ENCODE data around the gene GATD1.
A peak's percentile ranks its signal among the peaks of the same experiment; 100 is the strongest.

Gene GATD1

GRCh38 chr11:723120-723883, 54.0 kb downstream of the GATD1 start:
- TF ChIP-seq ARNTL (CRISPR knock-in tag; IDR thresholded peaks at IDR 0.05; ENCODE audit: borderline replicate concordance, low read depth) = no peak
- no peak for TF ChIP-seq TSHZ2 (CRISPR knock-in tag; IDR thresholded peaks at IDR 0.05)
- no peak for TF ChIP-seq CREB5 (CRISPR knock-in tag; IDR thresholded peaks at IDR 0.05; ENCODE audit: low read depth)
- no peak for TF ChIP-seq ZC3H10 (CRISPR knock-in tag; IDR thresholded peaks at IDR 0.05)
- TF ChIP-seq TOX (CRISPR knock-in tag; IDR thresholded peaks at IDR 0.05; ENCODE audit: borderline replicate concordance) = no peak
- TF ChIP-seq PATZ1 (CRISPR knock-in tag; IDR thresholded peaks at IDR 0.05; ENCODE audit: borderline replicate concordance) = no peak
- TF ChIP-seq TCF4 (CRISPR knock-in tag; IDR thresholded peaks at IDR 0.05; ENCODE audit: borderline replicate concordance) = no peak
- no peak for TF ChIP-seq ISL1 (CRISPR knock-in tag; IDR thresholded peaks at IDR 0.05)
- TF ChIP-seq, protein P1, sequence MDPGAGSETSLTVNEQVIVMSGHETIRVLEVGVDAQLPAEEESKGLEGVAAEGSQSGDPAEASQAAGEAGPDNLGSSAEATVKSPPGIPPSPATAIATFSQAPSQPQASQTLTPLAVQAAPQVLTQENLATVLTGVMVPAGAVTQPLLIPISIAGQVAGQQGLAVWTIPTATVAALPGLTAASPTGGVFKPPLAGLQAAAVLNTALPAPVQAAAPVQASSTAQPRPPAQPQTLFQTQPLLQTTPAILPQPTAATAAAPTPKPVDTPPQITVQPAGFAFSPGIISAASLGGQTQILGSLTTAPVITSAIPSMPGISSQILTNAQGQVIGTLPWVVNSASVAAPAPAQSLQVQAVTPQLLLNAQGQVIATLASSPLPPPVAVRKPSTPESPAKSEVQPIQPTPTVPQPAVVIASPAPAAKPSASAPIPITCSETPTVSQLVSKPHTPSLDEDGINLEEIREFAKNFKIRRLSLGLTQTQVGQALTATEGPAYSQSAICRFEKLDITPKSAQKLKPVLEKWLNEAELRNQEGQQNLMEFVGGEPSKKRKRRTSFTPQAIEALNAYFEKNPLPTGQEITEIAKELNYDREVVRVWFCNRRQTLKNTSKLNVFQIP (CRISPR knock-in tag; IDR thresholded peaks at IDR 0.05; ENCODE audit: borderline replicate concordance, low read depth) = no peak
- TF ChIP-seq BACH2 (CRISPR knock-in tag; IDR thresholded peaks at IDR 0.05; ENCODE audit: borderline replicate concordance) = no peak
- no peak for TF ChIP-seq ZNF565 (CRISPR knock-in tag; conservative IDR thresholded peaks at IDR 0.05; ENCODE audit: low read depth)
- no peak for TF ChIP-seq CSRNP3 (CRISPR knock-in tag; IDR thresholded peaks at IDR 0.05)
- no peak for TF ChIP-seq ESRRG (CRISPR knock-in tag; IDR thresholded peaks at IDR 0.05)
- no peak for TF ChIP-seq ZFP3 (CRISPR knock-in tag; IDR thresholded peaks at IDR 0.05)
- no peak for TF ChIP-seq PPARA (CRISPR knock-in tag; IDR thresholded peaks at IDR 0.05; ENCODE audit: borderline replicate concordance)
- TF ChIP-seq RARB (CRISPR knock-in tag; IDR thresholded peaks at IDR 0.05) = no peak
- no peak for TF ChIP-seq OSR1 (CRISPR knock-in tag; IDR thresholded peaks at IDR 0.05)
- no peak for TF ChIP-seq CSDC2 (CRISPR knock-in tag; IDR thresholded peaks at IDR 0.05)
- no peak for TF ChIP-seq ZFP30 (CRISPR knock-in tag; IDR thresholded peaks at IDR 0.05)
- TF ChIP-seq SNAI2 (CRISPR knock-in tag; IDR thresholded peaks at IDR 0.05) = no peak
- peak; percentile 40 for ATAC-seq

GRCh38 chr11:722346-722811, 54.9 kb downstream of the GATD1 start:
- TF ChIP-seq ESRRG (CRISPR knock-in tag; IDR thresholded peaks at IDR 0.05) (no peak), BACH2 (CRISPR knock-in tag; IDR thresholded peaks at IDR 0.05; ENCODE audit: borderline replicate concordance) (no peak), ZFP3 (CRISPR knock-in tag; IDR thresholded peaks at IDR 0.05) (no peak), ZNF70 (CRISPR knock-in tag; IDR thresholded peaks at IDR 0.05) (no peak), PATZ1 (CRISPR knock-in tag; IDR thresholded peaks at IDR 0.05; ENCODE audit: borderline replicate concordance) (no peak), GLIS3 (CRISPR knock-in tag; IDR thresholded peaks at IDR 0.05) (no peak), ZFP30 (CRISPR knock-in tag; IDR thresholded peaks at IDR 0.05) (no peak), OSR1 (CRISPR knock-in tag; IDR thresholded peaks at IDR 0.05) (no peak), PPARA (CRISPR knock-in tag; IDR thresholded peaks at IDR 0.05; ENCODE audit: borderline replicate concordance) (no peak), ISL1 (CRISPR knock-in tag; IDR thresholded peaks at IDR 0.05) (no peak), SNAI2 (CRISPR knock-in tag; IDR thresholded peaks at IDR 0.05) (no peak), ZNF8 (CRISPR knock-in tag; IDR thresholded peaks at IDR 0.05) (no peak), ARNTL (CRISPR knock-in tag; IDR thresholded peaks at IDR 0.05; ENCODE audit: borderline replicate concordance, low read depth) (no peak)
- TF ChIP-seq, protein P1 (CRISPR knock-in tag; IDR thresholded peaks at IDR 0.05; ENCODE audit: borderline replicate concordance, low read depth) = no peak
- no peak for ATAC-seq

Data from SK-N-SH treated with all-trans-retinoic acid at 6 μM for 48 hours (cell line).